Uterus (tissue), 4 donors: ENCODE results near the gene FMN1. TPM values are rescaled to one million over a fixed set of nuclear protein-coding genes. Genes with fewer than 3 reads are reported as not detected.

ENCODE experiments used
- DNase-seq, 2 donors: peaks; one replicate each; pipeline ENCODE4 v3.0.0-alpha.2; 2019 to 2020
- H3K27ac ChIP-seq, 2 donors: fragments of 200-600 bp; sonication (generic); 1 replicate in 1 of 2; 2 replicates in 1 of 2; pipeline ENCODE4 v1.5.1; 2016 to 2018
- H3K27me3 ChIP-seq, 2 donors: fragments of 200-600 bp; sonication (generic); one replicate each; pipeline ENCODE4 v1.5.1; 2018 to 2019; ENCODE audit warnings: control low read depth in 1 of 2
- H3K36me3 ChIP-seq, 2 donors: fragments of 200-600 bp; sonication (generic); one replicate each; pipeline ENCODE4 v1.5.1; 2019; ENCODE audit warnings: control low read depth in 1 of 2
- H3K4me1 ChIP-seq, 2 donors: fragments of 200-600 bp; sonication (generic); one replicate each; pipeline ENCODE4 v1.5.1; 2018 to 2019; ENCODE audit warnings: control low read depth in 1 of 2
- H3K4me3 ChIP-seq, 2 donors: fragments of 200-600 bp; sonication (generic); 1 replicate in 1 of 2; 2 replicates in 1 of 2; pipeline ENCODE4 v1.5.1; 2018 to 2019; ENCODE audit warnings: mild to moderate bottlenecking in 1 of 2
- H3K9me3 ChIP-seq, 2 donors: fragments of 200-600 bp; sonication (generic); one replicate each; pipeline ENCODE4 v1.5.1; 2019; ENCODE audit warnings: control low read depth in 1 of 2
- CTCF ChIP-seq, 4 experiments: fragments of 200-600 bp in 2 of 4; fragments of 450-650 bp in 2 of 4; sonication (generic) in 2 of 4; IDR thresholded peaks; one replicate each; pipeline ENCODE4 v1.5.1; 2016 to 2019; ENCODE audit warnings: antibody characterized with exemption in 4 of 4, mild to moderate bottlenecking in 2 of 4, moderate library complexity in 1 of 4
- POLR2A ChIP-seq, 2 donors: fragments of 450-650 bp; IDR thresholded peaks; one replicate each; pipeline ENCODE4 v1.6.1; 2016; ENCODE audit warnings: antibody characterized with exemption in 2 of 2, mild to moderate bottlenecking in 1 of 2, moderate library complexity in 1 of 2
- intact Hi-C: fragments of 100-400 bp; cut with DNase I; formaldehyde crosslinking; loops from one replicate; pipeline ENCODE4 v1.15.1; 2023; ENCODE audit warnings: low total_unique reads
- total RNA-seq, 4 donors: library from RNA; depleted of rRNA in 3 of 4; stranded (reverse); fragments of >200 nt in 3 of 4; gene quantifications; one replicate each; pipeline versions ENCODE4 v1.1.0 to v1.2.4, GENCODE V29; 2014 to 2023
- donor health status: DM: yes; HTN: yes; CAD: no.

Gene FMN1
- total RNA-seq, 4 donors from 2014 or later, result 1.3 to 9.3 (median 5.0) TPM

DNA sequence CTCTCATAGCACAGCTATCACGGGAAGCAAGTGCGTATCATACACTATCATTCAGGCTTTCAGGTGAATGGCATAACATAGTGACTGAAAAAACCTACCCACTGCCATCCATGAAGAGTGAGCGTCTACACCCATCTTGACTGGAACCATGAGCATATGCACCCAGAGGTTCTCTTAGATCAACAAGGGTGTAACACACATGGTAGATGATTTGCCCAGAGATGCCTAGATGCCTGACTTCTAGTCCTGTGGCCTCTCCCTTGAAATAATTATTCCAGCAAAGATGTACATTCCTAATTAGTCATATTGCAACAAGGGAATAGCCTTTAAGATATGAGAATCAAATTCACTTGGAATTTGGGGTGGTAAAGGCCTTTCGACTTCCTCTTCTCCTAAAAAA is 248.3 kb downstream of the FMN1 start:
- Histone ChIP-seq H3K36me3 (no peaks in the 10 kb centered on the region), H3K4me3 (no peak overlapping the region), H3K27me3 (no peaks in the 10 kb centered on the region), H3K27ac (no peak overlapping the region), H3K9me3 (no peaks in the 10 kb centered on the region), H3K4me1 (no peaks in the 10 kb centered on the region)
- TF ChIP-seq CTCF (IDR thresholded peaks at IDR 0.05) (no peak), POLR2A (IDR thresholded peaks at IDR 0.05) (no peak)
- DNase-seq, result no peak
- intact Hi-C loops, result no loop called here

DNA sequence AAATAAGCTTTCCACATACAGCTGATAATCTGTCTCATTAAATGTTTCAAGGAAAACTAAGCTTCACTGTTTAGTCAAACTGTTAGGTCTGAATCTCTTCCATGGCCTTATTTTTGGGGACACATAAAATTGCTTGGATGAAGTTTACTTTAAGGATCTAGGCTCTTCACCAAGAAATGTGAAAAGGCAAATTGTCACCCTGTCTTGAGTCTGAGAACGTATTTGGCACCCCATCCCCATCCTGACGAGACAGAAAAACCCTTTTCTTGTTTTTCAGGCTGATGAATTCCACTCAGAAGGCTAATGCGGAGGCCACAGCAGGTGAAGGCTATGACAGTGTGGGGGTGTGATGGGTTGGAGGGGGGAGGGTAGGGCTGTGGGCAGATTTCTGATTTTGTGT is 250.1 kb downstream of the FMN1 start:
- no peak overlapping the region for H3K27ac ChIP-seq
- TF ChIP-seq POLR2A (IDR thresholded peaks at IDR 0.05) (no peak), CTCF (IDR thresholded peaks at IDR 0.05) (no peak)

GRCh38 chr15:32943711-32944110 is 250.8 kb downstream of the FMN1 start:
- Histone ChIP-seq H3K27ac (no peak overlapping the region), H3K4me3 (no peak overlapping the region), H3K36me3 (no peaks in the 10 kb centered on the region), H3K4me1 (no peaks in the 10 kb centered on the region), H3K27me3 (no peaks in the 10 kb centered on the region), H3K9me3 (no peaks in the 10 kb centered on the region)
- TF ChIP-seq CTCF (IDR thresholded peaks at IDR 0.05) (no peak), POLR2A (IDR thresholded peaks at IDR 0.05) (no peak)
- intact Hi-C loops, result no loop called here
- DNase-seq, result no peak

More for the DNA sequence above, 250.1 kb downstream of the FMN1 start:
- intact Hi-C loops, result no loop called here
- H3K27me3 ChIP-seq, result no peaks in the 10 kb centered on the region
- H3K9me3 ChIP-seq, result no peaks in the 10 kb centered on the region
- H3K4me3 ChIP-seq, result no peak overlapping the region
- no peaks in the 10 kb centered on the region for H3K4me1 ChIP-seq
- no peak for DNase-seq
- H3K36me3 ChIP-seq, result no peaks in the 10 kb centered on the region

DNA sequence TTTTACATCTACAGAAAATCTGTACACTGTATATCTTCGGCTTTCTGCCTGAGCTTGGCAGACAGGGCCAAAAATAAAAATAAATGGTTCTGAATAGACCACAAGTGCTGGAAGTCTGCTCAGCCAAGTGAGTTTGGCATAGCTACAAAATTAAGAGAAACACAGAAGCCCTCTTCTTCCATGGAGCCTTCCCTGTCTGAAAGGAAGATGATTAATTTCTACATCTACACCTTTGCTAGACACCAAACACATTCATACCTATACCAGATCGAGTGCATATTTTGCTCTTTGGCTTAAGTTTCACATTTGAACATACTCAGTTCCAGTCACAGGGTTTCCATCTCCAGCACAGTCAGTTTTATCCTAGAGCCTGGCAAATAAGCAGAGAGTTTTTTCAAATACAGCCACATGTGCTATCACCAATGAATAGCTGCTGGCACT is 252.1 kb downstream of the FMN1 start:
- no peak overlapping the region for H3K27ac ChIP-seq
- intact Hi-C loops, result no loop called here
- no peak overlapping the region for H3K4me3 ChIP-seq
- no peaks in the 10 kb centered on the region for H3K9me3 ChIP-seq
- no peaks in the 10 kb centered on the region for H3K27me3 ChIP-seq
- H3K36me3 ChIP-seq, result no peaks in the 10 kb centered on the region
- DNase-seq, result no peak
- TF ChIP-seq CTCF (IDR thresholded peaks at IDR 0.05) (no peak), POLR2A (IDR thresholded peaks at IDR 0.05) (no peak)
- H3K4me1 ChIP-seq, result no peaks in the 10 kb centered on the region

GRCh38 chr15:32941823-32942222 is 252.7 kb downstream of the FMN1 start:
- intact Hi-C loops, result no loop called here
- H3K9me3 ChIP-seq, result no peaks in the 10 kb centered on the region
- H3K4me3 ChIP-seq, result no peak overlapping the region
- H3K4me1 ChIP-seq, result no peaks in the 10 kb centered on the region
- DNase-seq, result no peak
- H3K36me3 ChIP-seq, result no peaks in the 10 kb centered on the region
- no peak overlapping the region for H3K27ac ChIP-seq
- TF ChIP-seq CTCF (IDR thresholded peaks at IDR 0.05) (no peak), POLR2A (IDR thresholded peaks at IDR 0.05) (no peak)
- H3K27me3 ChIP-seq, result no peaks in the 10 kb centered on the region
